Mammary epithelial cell (primary cell): Measurements from ENCODE around the gene BLACAT1.

ENCODE experiments used
- EZH2 ChIP-seq: IDR thresholded peaks from 2 replicates; pipeline ENCODE4 v1.6.1; 2012; ENCODE audit warnings: low read length, inconsistent platforms, borderline replicate concordance
- TF ChIP-seq, protein P1 (sequence below), 2 donors: IDR thresholded peaks in 1 of 2; conservative IDR thresholded peaks in 1 of 2; 2 replicates each; pipeline ENCODE4 v1.5.1; 2011 to 2012; ENCODE audit warnings: inconsistent platforms in 2 of 2, low read length in 2 of 2, mild to moderate bottlenecking in 2 of 2, control low read depth in 1 of 2, low read depth in 1 of 2; ENCODE audit not compliant: insufficient read depth in 1 of 2; ENCODE audit errors: extremely low read depth in 1 of 2

GRCh38 chr1:205473475-205473874, 17.6 kb upstream of the BLACAT1 start:
- TF ChIP-seq, protein P1, sequence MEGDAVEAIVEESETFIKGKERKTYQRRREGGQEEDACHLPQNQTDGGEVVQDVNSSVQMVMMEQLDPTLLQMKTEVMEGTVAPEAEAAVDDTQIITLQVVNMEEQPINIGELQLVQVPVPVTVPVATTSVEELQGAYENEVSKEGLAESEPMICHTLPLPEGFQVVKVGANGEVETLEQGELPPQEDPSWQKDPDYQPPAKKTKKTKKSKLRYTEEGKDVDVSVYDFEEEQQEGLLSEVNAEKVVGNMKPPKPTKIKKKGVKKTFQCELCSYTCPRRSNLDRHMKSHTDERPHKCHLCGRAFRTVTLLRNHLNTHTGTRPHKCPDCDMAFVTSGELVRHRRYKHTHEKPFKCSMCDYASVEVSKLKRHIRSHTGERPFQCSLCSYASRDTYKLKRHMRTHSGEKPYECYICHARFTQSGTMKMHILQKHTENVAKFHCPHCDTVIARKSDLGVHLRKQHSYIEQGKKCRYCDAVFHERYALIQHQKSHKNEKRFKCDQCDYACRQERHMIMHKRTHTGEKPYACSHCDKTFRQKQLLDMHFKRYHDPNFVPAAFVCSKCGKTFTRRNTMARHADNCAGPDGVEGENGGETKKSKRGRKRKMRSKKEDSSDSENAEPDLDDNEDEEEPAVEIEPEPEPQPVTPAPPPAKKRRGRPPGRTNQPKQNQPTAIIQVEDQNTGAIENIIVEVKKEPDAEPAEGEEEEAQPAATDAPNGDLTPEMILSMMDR (conservative IDR thresholded peaks at IDR 0.05 in 1 of 2, IDR thresholded peaks at IDR 0.05 in 1 of 2; ENCODE audit: extremely low read depth in 1 of 2, insufficient read depth in 1 of 2, low read depth in 1 of 2, low read length in 2 of 2) = no peak
- no peak for TF ChIP-seq EZH2
